IPS-15b (cell line): ENCODE results near the gene BUB1B.
A peak's percentile ranks its signal among the peaks of the same experiment; 100 is the strongest.

ENCODE experiments used
- H3K27me3 ChIP-seq: one replicate; pipeline ENCODE4 v1.6.1; 2013; ENCODE audit warnings: low read length; ENCODE audit not compliant: control insufficient read depth, insufficient read depth
- H3K36me3 ChIP-seq: one replicate; pipeline ENCODE4 v1.6.1; 2013; ENCODE audit warnings: low read length; ENCODE audit not compliant: control insufficient read depth, insufficient read depth
- H3K4me1 ChIP-seq: one replicate; pipeline ENCODE4 v1.6.1; 2013; ENCODE audit warnings: mild to moderate bottlenecking, low read length; ENCODE audit not compliant: control insufficient read depth, insufficient read depth
- H3K4me3 ChIP-seq: one replicate; pipeline ENCODE4 v1.5.1; 2013; ENCODE audit warnings: low read depth, low read length
- H3K9ac ChIP-seq: one replicate; pipeline ENCODE4 v1.6.1; 2013; ENCODE audit warnings: low read depth, mild to moderate bottlenecking, low read length
- H3K9me3 ChIP-seq: one replicate; pipeline ENCODE4 v1.6.1; 2013; ENCODE audit warnings: mild to moderate bottlenecking, low read length; ENCODE audit not compliant: control insufficient read depth, insufficient read depth

BUB1B gene

GRCh38 chr15:40239693-40240618 is 79.1 kb downstream of the BUB1B start:
- H3K4me1 ChIP-seq: peaks cover 4% of the 10 kb centered on the region
- no peaks in the 10 kb centered on the region for H3K9me3 ChIP-seq
- no peaks in the 10 kb centered on the region for H3K36me3 ChIP-seq
- peak overlapping the region; percentile 37 for H3K9ac ChIP-seq
- H3K4me3 ChIP-seq: peak overlapping the region; percentile 30
- H3K27me3 ChIP-seq: peaks cover 2% of the 10 kb centered on the region

- Histone ChIP-seq H3K4me1 (peaks cover 4% of the 10 kb centered on the region), H3K9ac (no peak overlapping the region), H3K36me3 (no peaks in the 10 kb centered on the region), H3K9me3 (no peaks in the 10 kb centered on the region), H3K4me3 (no peak overlapping the region), H3K27me3 (peaks cover 2% of the 10 kb centered on the region)
These were observed 79.9 kb downstream of the BUB1B start for GRCh38 chr15:40240619-40241221.

- no peaks in the 10 kb centered on the region for H3K36me3 ChIP-seq
- H3K27me3 ChIP-seq: peaks cover 2% of the 10 kb centered on the region
These were observed 80.7 kb downstream of the BUB1B start for GRCh38 chr15:40241269-40242212.

GRCh38 chr15:40242213-40242599 is 81.3 kb downstream of the BUB1B start:
- Histone ChIP-seq H3K36me3 (no peaks in the 10 kb centered on the region), H3K4me1 (peaks cover 4% of the 10 kb centered on the region), H3K4me3 (no peak overlapping the region), H3K9ac (no peak overlapping the region), H3K9me3 (no peaks in the 10 kb centered on the region), H3K27me3 (peaks cover 2% of the 10 kb centered on the region)

More at GRCh38 chr15:40241269-40242212, 80.7 kb downstream of the BUB1B start:
- Histone ChIP-seq H3K9me3 (no peaks in the 10 kb centered on the region), H3K4me1 (peaks cover 4% of the 10 kb centered on the region), H3K9ac (no peak overlapping the region), H3K4me3 (no peak overlapping the region)

GRCh38 chr15:40242601-40243000 is 81.7 kb downstream of the BUB1B start:
- no peaks in the 10 kb centered on the region for H3K36me3 ChIP-seq
- H3K9me3 ChIP-seq: no peaks in the 10 kb centered on the region
- H3K9ac ChIP-seq: no peak overlapping the region
- peaks cover 2% of the 10 kb centered on the region for H3K27me3 ChIP-seq
- H3K4me1 ChIP-seq: peaks cover 4% of the 10 kb centered on the region
- no peak overlapping the region for H3K4me3 ChIP-seq

GRCh38 chr15:40243126-40243810 is 82.4 kb downstream of the BUB1B start:
- Histone ChIP-seq H3K4me3 (no peak overlapping the region), H3K9me3 (no peaks in the 10 kb centered on the region), H3K4me1 (peaks cover 4% of the 10 kb centered on the region), H3K9ac (no peak overlapping the region), H3K27me3 (no peaks in the 10 kb centered on the region), H3K36me3 (no peaks in the 10 kb centered on the region)

- peak overlapping the region; percentile 12 for H3K9ac ChIP-seq
- H3K4me1 ChIP-seq: no peaks in the 10 kb centered on the region
- no peak overlapping the region for H3K4me3 ChIP-seq
- no peaks in the 10 kb centered on the region for H3K27me3 ChIP-seq
- H3K9me3 ChIP-seq: no peaks in the 10 kb centered on the region
- H3K36me3 ChIP-seq: no peaks in the 10 kb centered on the region
These were observed 84.2 kb downstream of the BUB1B start for GRCh38 chr15:40244961-40245523.

GRCh38 chr15:40245666-40246450 is 85.0 kb downstream of the BUB1B start:
- no peaks in the 10 kb centered on the region for H3K4me1 ChIP-seq
- H3K36me3 ChIP-seq: no peaks in the 10 kb centered on the region
- H3K9ac ChIP-seq: no peak overlapping the region
- H3K4me3 ChIP-seq: no peak overlapping the region
- no peaks in the 10 kb centered on the region for H3K27me3 ChIP-seq
- H3K9me3 ChIP-seq: no peaks in the 10 kb centered on the region

- Histone ChIP-seq H3K9me3 (no peaks in the 10 kb centered on the region), H3K4me3 (no peak overlapping the region), H3K9ac (no peak overlapping the region), H3K4me1 (no peaks in the 10 kb centered on the region), H3K36me3 (no peaks in the 10 kb centered on the region), H3K27me3 (peaks cover 7% of the 10 kb centered on the region)
These were observed 85.8 kb downstream of the BUB1B start for GRCh38 chr15:40246496-40247280.
